ENCODE measurements around the gene ACTL7B. TPM values are rescaled to one million over a fixed set of nuclear protein-coding genes. Genes with fewer than 3 reads are reported as not detected.

ACTL7B gene
- polyA plus RNA-seq, 1 of the 3 experiments (the other 2 are of a cell fraction): 0.07 TPM

DNA sequence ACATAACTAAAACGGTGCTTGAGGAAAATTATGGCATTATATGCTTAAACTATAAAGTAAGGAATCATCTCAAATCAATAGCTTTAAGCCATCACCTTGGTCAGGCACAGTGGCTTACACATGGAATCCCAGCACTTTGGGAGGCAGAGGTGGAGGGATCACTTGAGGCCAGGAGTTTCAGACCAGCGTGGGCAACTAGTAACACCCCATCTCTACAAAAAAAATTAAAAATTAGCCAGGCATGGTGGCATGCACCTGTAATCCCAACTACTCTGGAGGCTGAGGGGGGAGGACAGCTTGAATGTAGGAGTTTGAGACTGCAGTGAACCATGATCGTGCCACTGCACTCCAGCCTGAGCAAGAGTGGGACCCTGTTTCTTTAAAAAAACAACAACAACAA is 28.9 kb upstream of the ACTL7B start:
- POLR2A ChIA-PET: no interaction called here
- H3K36me3 ChIP-seq (replicated peaks in 1 of 2; ENCODE audit: control insufficient read depth in 1 of 2, insufficient read depth in 2 of 2, low read length in 1 of 2): peaks cover 57 to 68% of the 10 kb centered on the region in 2 experiments
- no peak overlapping the region for H2AFZ ChIP-seq (ENCODE audit: low read depth)
- CTCF ChIA-PET: no interaction called here
- no peak for DNase-seq
- no peaks in the 10 kb centered on the region for H3K9me3 ChIP-seq
- no peak overlapping the region for H3K4me2 ChIP-seq
- TF ChIP-seq RAD21 (IDR thresholded peaks at IDR 0.05; ENCODE audit: low read length) (no peak), RCOR1 (IDR thresholded peaks at IDR 0.05; ENCODE audit: low read length) (no peak), PBX3 (IDR thresholded peaks at IDR 0.05) (no peak), REST (IDR thresholded peaks at IDR 0.05; ENCODE audit: low read depth, low read length) (no peak), MAX (IDR thresholded peaks at IDR 0.05; ENCODE audit: low read depth) (no peak), EP300 (IDR thresholded peaks at IDR 0.05; ENCODE audit: borderline replicate concordance in 1 of 2, low read depth in 1 of 2, low read length in 1 of 2) (no peak), FOXM1 (IDR thresholded peaks at IDR 0.05; ENCODE audit: low read depth) (no peak), TEAD4 (IDR thresholded peaks at IDR 0.05; ENCODE audit: borderline replicate concordance, insufficient read depth) (no peak), FOXJ3 (CRISPR knock-in tag; IDR thresholded peaks at IDR 0.05) (no peak)
- TF ChIP-seq, protein P1, sequence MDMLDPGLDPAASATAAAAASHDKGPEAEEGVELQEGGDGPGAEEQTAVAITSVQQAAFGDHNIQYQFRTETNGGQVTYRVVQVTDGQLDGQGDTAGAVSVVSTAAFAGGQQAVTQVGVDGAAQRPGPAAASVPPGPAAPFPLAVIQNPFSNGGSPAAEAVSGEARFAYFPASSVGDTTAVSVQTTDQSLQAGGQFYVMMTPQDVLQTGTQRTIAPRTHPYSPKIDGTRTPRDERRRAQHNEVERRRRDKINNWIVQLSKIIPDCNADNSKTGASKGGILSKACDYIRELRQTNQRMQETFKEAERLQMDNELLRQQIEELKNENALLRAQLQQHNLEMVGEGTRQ (IDR thresholded peaks at IDR 0.05; ENCODE audit: borderline replicate concordance, low read depth, low read length): no peak
- TF ChIP-seq, protein P2, sequence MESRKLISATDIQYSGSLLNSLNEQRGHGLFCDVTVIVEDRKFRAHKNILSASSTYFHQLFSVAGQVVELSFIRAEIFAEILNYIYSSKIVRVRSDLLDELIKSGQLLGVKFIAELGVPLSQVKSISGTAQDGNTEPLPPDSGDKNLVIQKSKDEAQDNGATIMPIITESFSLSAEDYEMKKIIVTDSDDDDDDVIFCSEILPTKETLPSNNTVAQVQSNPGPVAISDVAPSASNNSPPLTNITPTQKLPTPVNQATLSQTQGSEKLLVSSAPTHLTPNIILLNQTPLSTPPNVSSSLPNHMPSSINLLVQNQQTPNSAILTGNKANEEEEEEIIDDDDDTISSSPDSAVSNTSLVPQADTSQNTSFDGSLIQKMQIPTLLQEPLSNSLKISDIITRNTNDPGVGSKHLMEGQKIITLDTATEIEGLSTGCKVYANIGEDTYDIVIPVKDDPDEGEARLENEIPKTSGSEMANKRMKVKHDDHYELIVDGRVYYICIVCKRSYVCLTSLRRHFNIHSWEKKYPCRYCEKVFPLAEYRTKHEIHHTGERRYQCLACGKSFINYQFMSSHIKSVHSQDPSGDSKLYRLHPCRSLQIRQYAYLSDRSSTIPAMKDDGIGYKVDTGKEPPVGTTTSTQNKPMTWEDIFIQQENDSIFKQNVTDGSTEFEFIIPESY (IDR thresholded peaks at IDR 0.05; ENCODE audit: borderline replicate concordance, low read depth): no peak
- no peak overlapping the region for H3K27ac ChIP-seq (ENCODE audit: low read depth in 2 of 2, low read length in 1 of 2)
- no peaks in the 10 kb centered on the region for H3K4me1 ChIP-seq (ENCODE audit: control insufficient read depth in 1 of 2, insufficient read depth in 2 of 2, low read depth in 1 of 2, low read length in 1 of 2)
- H3K9ac ChIP-seq: no peak overlapping the region
- H3K27me3 ChIP-seq (ENCODE audit: insufficient read depth): no peaks in the 10 kb centered on the region
- H3K9me2 ChIP-seq: no peaks in the 10 kb centered on the region
- WGBS (ENCODE audit: low lambda C conversion rate): 98% methylated on average over 3 of the region's 3 CpGs
- no peak overlapping the region for H3K4me3 ChIP-seq (ENCODE audit: low read depth in 2 of 2, low read length in 1 of 2)
- H4K20me1 ChIP-seq (ENCODE audit: insufficient read depth): no peaks in the 10 kb centered on the region
- H3F3A ChIP-seq (replicated peaks; ENCODE audit: insufficient read depth): no peaks in the 10 kb centered on the region
- H3K79me2 ChIP-seq (ENCODE audit: insufficient read depth): no peaks in the 10 kb centered on the region
